HepG2 (cell line): ENCODE measurements around the gene AQP7. TPM values are rescaled to one million over a fixed set of nuclear protein-coding genes. Genes with fewer than 3 reads are reported as not detected.

Experiments
- HDAC2 ChIP-seq: sonication (generic); formaldehyde crosslinking; IDR thresholded peaks from 2 replicates; pipeline ENCODE4 v1.4.0; 2020; ENCODE audit warnings: missing genetic modification reagents
- HNRNPH1 ChIP-seq: fragments of 200-400 bp; formaldehyde crosslinking; optimal IDR thresholded peaks from 2 replicates; pipeline ENCODE3; 2017; ENCODE audit warnings: mild to moderate bottlenecking, low read depth, low read length
- KDM4B ChIP-seq: sonication (generic); formaldehyde crosslinking; IDR thresholded peaks from 2 replicates; pipeline ENCODE4 v1.4.0; 2020; ENCODE audit warnings: missing genetic modification reagents
- NCOA5 ChIP-seq: sonication (generic); formaldehyde crosslinking; IDR thresholded peaks from 2 replicates; pipeline ENCODE4 v1.4.0; 2020; ENCODE audit warnings: missing genetic modification reagents
- NFE2 ChIP-seq: sonication (generic); formaldehyde crosslinking; IDR thresholded peaks from 2 replicates; pipeline ENCODE4 v1.4.0; 2020; ENCODE audit warnings: missing genetic modification reagents
- SAP130 ChIP-seq: IDR thresholded peaks from 2 replicates; pipeline ENCODE4 v1.6.1; 2016; ENCODE audit warnings: low read depth
- TARDBP ChIP-seq: sonication (generic); formaldehyde crosslinking; IDR thresholded peaks from 2 replicates; pipeline ENCODE4 v1.8.0; 2022; ENCODE audit warnings: mild to moderate bottlenecking, missing genetic modification reagents
- TFDP2 ChIP-seq: sonication (generic); formaldehyde crosslinking; IDR thresholded peaks from 2 replicates; pipeline ENCODE4 v1.4.0; 2020; ENCODE audit warnings: missing genetic modification reagents
- ZKSCAN8 ChIP-seq: IDR thresholded peaks from 2 replicates; pipeline ENCODE4 v1.6.1; 2016; ENCODE audit warnings: borderline replicate concordance, missing genetic modification reagents, missing compliant biosample characterization
- ZNF143 ChIP-seq: sonication (generic); formaldehyde crosslinking; IDR thresholded peaks from 2 replicates; pipeline ENCODE4 v1.4.0; 2020; ENCODE audit warnings: missing genetic modification reagents
- ZNF281 ChIP-seq: sonication (generic); formaldehyde crosslinking; IDR thresholded peaks from 2 replicates; pipeline ENCODE4 v1.4.0; 2020; ENCODE audit warnings: missing genetic modification reagents, borderline replicate concordance
- ZNF335 ChIP-seq: sonication (generic); formaldehyde crosslinking; IDR thresholded peaks from 2 replicates; pipeline ENCODE4 v1.4.0; 2020; ENCODE audit warnings: missing genetic modification reagents
- ZNF430 ChIP-seq: sonication (generic); formaldehyde crosslinking; IDR thresholded peaks from 2 replicates; pipeline ENCODE4 v1.9.0; 2021; ENCODE audit warnings: mild to moderate bottlenecking, missing genetic modification reagents
- ZNF547 ChIP-seq: sonication (generic); formaldehyde crosslinking; IDR thresholded peaks from 2 replicates; pipeline ENCODE4 v1.5.1; 2020; ENCODE audit warnings: mild to moderate bottlenecking, missing genetic modification reagents
- ZSCAN20 ChIP-seq: sonication (generic); formaldehyde crosslinking; IDR thresholded peaks from 2 replicates; pipeline ENCODE4 v1.4.0; 2020; ENCODE audit warnings: missing genetic modification reagents, mild to moderate bottlenecking, borderline replicate concordance
- ZZZ3 ChIP-seq: sonication (generic); formaldehyde crosslinking; IDR thresholded peaks from 2 replicates; pipeline ENCODE4 v1.4.0; 2020; ENCODE audit warnings: missing genetic modification reagents, mild to moderate bottlenecking, borderline replicate concordance
- polyA plus RNA-seq, 8 experiments: library from polyadenylated mRNA; depleted of rRNA in 3 of 8; stranded (reverse) in 7 of 8; unstranded in 1 of 8; fragments of >200 nt; fragmentation: Illumina TruSeq in 4 of 8; extraction: Trizol in 4 of 8; gene quantifications; 2 replicates each; pipeline versions ENCODE4 v1.2.1 to v1.2.3, GENCODE V29; 2011 to 2016; ENCODE audit warnings: low read depth in 4 of 8, missing spikeins in 1 of 8, mixed read lengths in 1 of 8; ENCODE audit not compliant: insufficient read depth in 1 of 8
- total RNA-seq, 5 experiments: library from RNA; depleted of rRNA; stranded (reverse); fragments of >200 nt; fragmentation: Illumina TruSeq; extraction: Trizol; gene quantifications; 2 replicates each; pipeline ENCODE4 v1.2.3, GENCODE V29; 2016; ENCODE audit warnings: low read depth in 1 of 5

Gene AQP7
- total and polyA plus RNA-seq, 2 of the 13 experiments (the other 11 are each of a cell fraction or from before 2014, with no cell fraction given) = 1.9 to 2.1 TPM

GRCh38 chr9:33381231-33381791 lies 21.1 kb downstream of the AQP7 start (continued):
- TF ChIP-seq ZNF335 (no peak), TFDP2 (CRISPR knock-in tag) (no peak), ZNF281 (CRISPR knock-in tag) (peak; percentile 55; the same call in 1 of the 2 replicates), NCOA5 (CRISPR knock-in tag) (no peak), ZNF143 (CRISPR knock-in tag) (no peak), TARDBP (no peak), ZSCAN20 (no peak), KDM4B (CRISPR knock-in tag) (no peak), ZNF430 (CRISPR knock-in tag) (no peak), ZKSCAN8 (CRISPR knock-in tag) (no peak), HDAC2 (CRISPR knock-in tag) (no peak), SAP130 (CRISPR knock-in tag) (peak; percentile 44), NFE2 (CRISPR knock-in tag) (no peak), ZZZ3 (CRISPR knock-in tag) (no peak), HNRNPH1 (no peak), ZNF547 (CRISPR knock-in tag) (no peak)
